Endothelial cell of umbilical vein (primary cell): ENCODE results near the gene RRP8.

Experiments
- EZH2 ChIP-seq: IDR thresholded peaks from 2 replicates; pipeline ENCODE4 v1.6.1; 2012; ENCODE audit warnings: borderline replicate concordance, low read depth, mild to moderate bottlenecking, moderate library complexity, low read length, inconsistent platforms; ENCODE audit not compliant: severe bottlenecking
- MYC ChIP-seq: IDR thresholded peaks from one replicate; pipeline ENCODE4 v1.6.1; 2011; ENCODE audit warnings: mild to moderate bottlenecking, low read depth, low read length
- POLR2A ChIP-seq: IDR thresholded peaks from 2 replicates; pipeline ENCODE4 v1.6.1; 2012; ENCODE audit warnings: low read depth, mild to moderate bottlenecking, control low read depth, low read length
- POLR2AphosphoS5 ChIP-seq: IDR thresholded peaks from 2 replicates; pipeline ENCODE4 v1.6.1; 2012; ENCODE audit warnings: low read depth, mild to moderate bottlenecking, control low read depth, low read length, moderate library complexity; ENCODE audit not compliant: insufficient read depth
- TF ChIP-seq, protein P1 (sequence below), 2 donors: IDR thresholded peaks; 1 replicate in 1 of 2; 2 replicates in 1 of 2; pipeline ENCODE4 v1.5.1; 2011; ENCODE audit warnings: low read length in 2 of 2, mild to moderate bottlenecking in 2 of 2, moderate library complexity in 2 of 2, control low read depth in 1 of 2, inconsistent platforms in 1 of 2, low read depth in 1 of 2; ENCODE audit not compliant: insufficient read depth in 1 of 2; ENCODE audit errors: extremely low read depth in 1 of 2
- TF ChIP-seq, protein P2 (sequence below): IDR thresholded peaks from 2 replicates; pipeline ENCODE4 v1.6.1; 2011; ENCODE audit not compliant: insufficient read depth, insufficient read length

DNA sequence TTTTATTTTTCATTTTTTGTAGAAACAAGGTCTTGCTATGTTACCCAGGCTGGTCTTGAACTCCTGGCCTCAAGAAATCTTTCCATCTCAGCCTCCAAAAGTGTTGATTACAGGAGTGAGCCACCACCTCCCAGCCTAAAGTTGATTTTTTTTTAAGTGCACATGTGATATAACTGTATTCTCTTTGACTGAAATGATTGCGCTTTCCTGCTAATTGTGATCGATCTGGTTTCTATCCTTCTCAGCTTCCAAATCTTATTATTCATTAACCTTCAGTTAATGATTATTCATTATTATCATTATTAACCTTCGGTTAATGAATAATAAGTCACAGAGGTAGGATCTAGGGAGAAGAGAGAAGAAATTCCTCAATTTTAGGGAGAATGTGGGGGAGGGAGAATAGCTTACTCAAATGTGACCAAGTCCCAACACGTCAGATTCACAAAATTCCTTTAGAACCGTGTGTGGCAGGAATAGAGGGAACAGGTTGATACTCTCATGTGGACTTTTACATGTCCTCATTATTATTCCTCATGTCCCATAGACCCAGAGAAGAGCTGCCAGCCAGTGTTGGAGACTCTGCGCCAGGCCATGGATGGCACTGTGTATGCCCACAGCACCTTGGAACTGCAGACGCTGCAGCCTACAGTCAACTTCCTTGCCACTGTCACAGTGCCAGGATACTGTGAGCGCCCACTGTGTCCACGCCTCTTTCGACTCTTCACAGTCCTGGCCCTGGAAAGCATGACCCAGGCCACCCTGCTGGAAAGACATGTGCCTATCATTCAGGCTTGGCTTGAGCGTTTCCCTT lies 47.1 kb downstream of the RRP8 start:
- TF ChIP-seq, protein P1, sequence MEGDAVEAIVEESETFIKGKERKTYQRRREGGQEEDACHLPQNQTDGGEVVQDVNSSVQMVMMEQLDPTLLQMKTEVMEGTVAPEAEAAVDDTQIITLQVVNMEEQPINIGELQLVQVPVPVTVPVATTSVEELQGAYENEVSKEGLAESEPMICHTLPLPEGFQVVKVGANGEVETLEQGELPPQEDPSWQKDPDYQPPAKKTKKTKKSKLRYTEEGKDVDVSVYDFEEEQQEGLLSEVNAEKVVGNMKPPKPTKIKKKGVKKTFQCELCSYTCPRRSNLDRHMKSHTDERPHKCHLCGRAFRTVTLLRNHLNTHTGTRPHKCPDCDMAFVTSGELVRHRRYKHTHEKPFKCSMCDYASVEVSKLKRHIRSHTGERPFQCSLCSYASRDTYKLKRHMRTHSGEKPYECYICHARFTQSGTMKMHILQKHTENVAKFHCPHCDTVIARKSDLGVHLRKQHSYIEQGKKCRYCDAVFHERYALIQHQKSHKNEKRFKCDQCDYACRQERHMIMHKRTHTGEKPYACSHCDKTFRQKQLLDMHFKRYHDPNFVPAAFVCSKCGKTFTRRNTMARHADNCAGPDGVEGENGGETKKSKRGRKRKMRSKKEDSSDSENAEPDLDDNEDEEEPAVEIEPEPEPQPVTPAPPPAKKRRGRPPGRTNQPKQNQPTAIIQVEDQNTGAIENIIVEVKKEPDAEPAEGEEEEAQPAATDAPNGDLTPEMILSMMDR (IDR thresholded peaks at IDR 0.05; ENCODE audit: extremely low read depth in 1 of 2, insufficient read depth in 1 of 2, low read depth in 1 of 2, low read length in 2 of 2) = no peak
- TF ChIP-seq, protein P2, sequence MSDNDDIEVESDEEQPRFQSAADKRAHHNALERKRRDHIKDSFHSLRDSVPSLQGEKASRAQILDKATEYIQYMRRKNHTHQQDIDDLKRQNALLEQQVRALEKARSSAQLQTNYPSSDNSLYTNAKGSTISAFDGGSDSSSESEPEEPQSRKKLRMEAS = no peak
- TF ChIP-seq EZH2 (no peak), POLR2A (no peak), MYC (no peak), POLR2AphosphoS5 (no peak)
